ENCODE results near the gene MFSD2B. TPM values are rescaled to one million over a fixed set of nuclear protein-coding genes. Genes with fewer than 3 reads are reported as not detected.

Gene MFSD2B
- total RNA-seq, 1 donor from 2014 or later = 0.38 TPM

DNA sequence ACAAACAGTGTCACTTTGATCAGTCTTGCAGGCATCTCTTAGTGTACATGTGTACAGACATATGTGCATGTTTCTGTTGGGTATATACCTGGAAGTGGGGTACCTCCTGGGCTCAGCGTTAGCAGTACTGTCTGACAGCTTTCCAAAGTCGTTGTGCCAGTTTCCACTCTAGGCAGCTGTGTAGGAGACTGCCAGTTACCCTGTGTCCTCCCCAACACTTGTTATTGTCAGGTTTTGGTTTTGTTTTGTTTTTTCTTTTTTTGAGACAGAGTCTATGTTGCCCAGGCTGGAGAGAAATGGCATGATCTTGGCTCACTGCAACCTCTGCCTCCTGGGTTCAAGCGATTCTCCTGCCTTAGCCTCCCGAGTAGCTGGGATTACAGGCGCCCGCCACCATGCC lies 45.9 kb downstream of the MFSD2B start:
- DNase-seq = no peak
- no peaks in the 10 kb centered on the region for H3K9me3 ChIP-seq
- TF ChIP-seq, protein P1, sequence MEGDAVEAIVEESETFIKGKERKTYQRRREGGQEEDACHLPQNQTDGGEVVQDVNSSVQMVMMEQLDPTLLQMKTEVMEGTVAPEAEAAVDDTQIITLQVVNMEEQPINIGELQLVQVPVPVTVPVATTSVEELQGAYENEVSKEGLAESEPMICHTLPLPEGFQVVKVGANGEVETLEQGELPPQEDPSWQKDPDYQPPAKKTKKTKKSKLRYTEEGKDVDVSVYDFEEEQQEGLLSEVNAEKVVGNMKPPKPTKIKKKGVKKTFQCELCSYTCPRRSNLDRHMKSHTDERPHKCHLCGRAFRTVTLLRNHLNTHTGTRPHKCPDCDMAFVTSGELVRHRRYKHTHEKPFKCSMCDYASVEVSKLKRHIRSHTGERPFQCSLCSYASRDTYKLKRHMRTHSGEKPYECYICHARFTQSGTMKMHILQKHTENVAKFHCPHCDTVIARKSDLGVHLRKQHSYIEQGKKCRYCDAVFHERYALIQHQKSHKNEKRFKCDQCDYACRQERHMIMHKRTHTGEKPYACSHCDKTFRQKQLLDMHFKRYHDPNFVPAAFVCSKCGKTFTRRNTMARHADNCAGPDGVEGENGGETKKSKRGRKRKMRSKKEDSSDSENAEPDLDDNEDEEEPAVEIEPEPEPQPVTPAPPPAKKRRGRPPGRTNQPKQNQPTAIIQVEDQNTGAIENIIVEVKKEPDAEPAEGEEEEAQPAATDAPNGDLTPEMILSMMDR (IDR thresholded peaks at IDR 0.05) = no peak
- H3K27me3 ChIP-seq (ENCODE audit: low read depth) = no peaks in the 10 kb centered on the region
- H3K36me3 ChIP-seq = no peaks in the 10 kb centered on the region
- intact Hi-C loops (cut with DNase I) = no loop called here
- H3K4me3 ChIP-seq = no peak overlapping the region
- H3K27ac ChIP-seq = no peak overlapping the region
- no peak for ATAC-seq
- no peaks in the 10 kb centered on the region for H3K4me1 ChIP-seq

DNA sequence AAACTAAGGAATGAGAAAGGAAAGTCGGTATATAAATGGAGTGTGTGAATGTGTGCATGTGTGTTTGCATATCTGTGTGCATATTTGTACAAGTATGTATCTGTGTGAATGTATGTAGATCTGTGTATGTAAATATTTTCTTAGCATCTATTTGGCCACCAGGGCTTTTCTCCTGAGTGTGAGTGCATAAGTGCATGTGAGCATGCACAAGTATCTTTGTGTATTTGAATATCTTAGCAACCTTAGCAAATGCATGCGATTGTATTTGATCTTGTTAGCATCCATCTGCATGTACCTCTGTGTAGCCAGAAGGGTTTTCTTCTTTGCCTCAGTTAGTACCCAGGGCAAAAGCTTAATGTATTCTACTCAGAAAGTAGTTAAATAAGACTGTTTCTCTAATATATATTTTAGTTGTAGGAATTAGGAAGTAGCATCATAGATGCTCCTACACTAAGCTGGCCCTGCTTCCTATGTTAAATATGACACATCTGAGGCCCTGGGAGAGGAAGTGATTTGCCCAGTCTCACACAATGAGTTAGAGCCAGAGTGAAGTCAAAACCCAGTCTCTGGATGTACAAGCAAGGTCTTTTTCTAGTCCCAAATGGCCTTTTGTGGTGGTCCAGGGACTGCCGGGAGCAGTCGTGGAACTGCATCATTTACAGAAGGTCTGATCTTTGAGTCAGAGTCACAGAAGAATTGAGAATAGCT lies 48.8 kb downstream of the MFSD2B start:
- TF ChIP-seq, protein P1 (IDR thresholded peaks at IDR 0.05) = no peak
- no peak overlapping the region for H3K27ac ChIP-seq
- H3K27me3 ChIP-seq (ENCODE audit: low read depth) = no peaks in the 10 kb centered on the region
- H3K4me1 ChIP-seq = no peaks in the 10 kb centered on the region
- ATAC-seq = no peak
- H3K4me3 ChIP-seq = no peak overlapping the region
- no peak for DNase-seq
- peaks cover 7% of the 10 kb centered on the region for H3K36me3 ChIP-seq
- intact Hi-C loops (cut with DNase I) = no loop called here
- no peaks in the 10 kb centered on the region for H3K9me3 ChIP-seq

DNA sequence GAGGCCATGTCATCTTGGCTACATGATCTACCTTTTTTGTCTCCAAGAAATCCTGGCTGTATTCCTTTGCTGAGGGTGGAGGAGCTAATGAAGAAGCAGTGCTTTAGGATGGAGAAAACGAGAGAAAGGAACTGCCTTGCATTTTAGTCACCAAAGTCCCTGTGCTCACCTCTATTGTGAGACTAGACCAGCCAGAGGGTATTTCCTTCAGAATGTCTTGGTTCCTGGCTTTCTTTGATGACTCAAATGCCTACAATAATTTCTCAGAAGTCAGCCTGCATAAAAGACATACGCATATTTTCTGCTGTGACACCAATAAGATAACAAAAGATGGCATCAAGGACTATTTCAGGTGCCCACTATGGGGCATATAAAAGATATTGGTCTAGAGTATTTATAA lies 55.5 kb downstream of the MFSD2B start:
- no peaks in the 10 kb centered on the region for H3K4me1 ChIP-seq
- TF ChIP-seq, protein P1 (IDR thresholded peaks at IDR 0.05) = no peak
- H3K4me3 ChIP-seq = no peak overlapping the region
- intact Hi-C loops (cut with DNase I) = no loop called here
- H3K9me3 ChIP-seq = no peaks in the 10 kb centered on the region
- no peak overlapping the region for H3K27ac ChIP-seq
- H3K36me3 ChIP-seq = peaks cover 66% of the 10 kb centered on the region
- DNase-seq (no peak), ATAC-seq (no peak)
- no peaks in the 10 kb centered on the region for H3K27me3 ChIP-seq (ENCODE audit: low read depth)

DNA sequence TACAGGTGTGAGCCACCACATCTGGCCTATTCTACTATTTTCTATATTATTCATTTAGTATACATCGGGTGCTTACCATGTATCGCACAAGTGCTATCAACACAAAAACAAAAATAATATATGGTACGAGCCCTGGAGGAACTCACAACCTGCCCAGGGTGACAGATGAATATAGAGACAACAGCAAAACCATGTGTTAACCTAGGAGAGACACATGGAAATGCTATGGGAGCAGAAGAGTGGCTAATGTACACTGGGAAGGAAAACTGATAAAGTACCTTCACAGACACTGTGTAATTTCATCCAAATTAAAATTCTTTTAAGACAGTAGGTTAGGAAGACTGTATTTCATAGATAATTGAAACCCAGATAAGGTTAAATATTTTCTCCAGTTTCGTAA lies 62.4 kb downstream of the MFSD2B start:
- Histone ChIP-seq H3K36me3 (peaks cover 69% of the 10 kb centered on the region), H3K4me1 (peaks cover 15% of the 10 kb centered on the region)
- intact Hi-C loops (cut with DNase I) = no loop called here

DNA sequence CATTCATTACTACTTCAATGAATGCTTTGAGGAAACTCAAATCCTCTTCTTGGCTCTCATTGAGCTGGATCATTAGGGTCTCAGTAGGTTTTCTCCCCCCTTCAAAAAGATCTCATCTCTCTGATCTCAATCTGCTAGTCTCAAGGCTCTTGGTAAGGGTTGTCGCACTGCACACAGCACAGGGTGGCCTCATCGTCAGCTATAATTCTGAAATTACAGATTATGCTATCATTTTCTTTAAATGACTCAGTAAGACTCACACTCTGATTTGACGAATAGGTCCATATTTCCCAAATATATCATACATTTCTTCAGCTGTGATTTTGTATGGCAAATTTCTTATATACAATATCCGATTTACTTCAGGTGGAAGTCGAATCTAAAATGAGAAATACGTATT lies 63.9 kb downstream of the MFSD2B start:
- Histone ChIP-seq H3K4me1 (peaks cover 25% of the 10 kb centered on the region), H3K9me3 (no peaks in the 10 kb centered on the region), H3K27ac (no peak overlapping the region), H3K4me3 (no peak overlapping the region), H3K36me3 (peaks cover 58% of the 10 kb centered on the region), H3K27me3 (ENCODE audit: low read depth) (no peaks in the 10 kb centered on the region)
- intact Hi-C loops (cut with DNase I) = no loop called here
- DNase-seq (no peak), ATAC-seq (no peak)
- TF ChIP-seq, protein P1 (IDR thresholded peaks at IDR 0.05) = no peak

More for the DNA sequence above, 62.4 kb downstream of the MFSD2B start:
- no peak overlapping the region for H3K27ac ChIP-seq
- H3K27me3 ChIP-seq (ENCODE audit: low read depth) = no peaks in the 10 kb centered on the region
- H3K4me3 ChIP-seq = no peak overlapping the region
- TF ChIP-seq, protein P1 (IDR thresholded peaks at IDR 0.05) = no peak
- DNase-seq = no peak
- ATAC-seq = no peak
- H3K9me3 ChIP-seq = no peaks in the 10 kb centered on the region

Data from lower lobe of right lung (tissue), 2 donors.